ENCODE results near the gene CDH4. TPM values are rescaled to one million over a fixed set of nuclear protein-coding genes. Genes with fewer than 3 reads are reported as not detected.

The CDH4 gene
- total RNA-seq, 4 donors from 2014 or later: under 0.01 to 0.56 (median 0.19) TPM; not detected in 1

- no peak for ATAC-seq (ENCODE audit: low FRiP score)
- TF ChIP-seq CTCF (IDR thresholded peaks at IDR 0.05): no peak
- DNase-seq (ENCODE audit: low spot score): no peak
Observed at GRCh38 chr20:61882716-61883615, 630.9 kb downstream of the CDH4 start.

GRCh38 chr20:61883857-61884393, 631.9 kb downstream of the CDH4 start:
- TF ChIP-seq CTCF (IDR thresholded peaks at IDR 0.05): no peak
- DNase-seq (ENCODE audit: low spot score) (no peak), ATAC-seq (ENCODE audit: low FRiP score) (no peak)

GRCh38 chr20:61884571-61885389, 632.7 kb downstream of the CDH4 start:
- no peak for TF ChIP-seq CTCF (IDR thresholded peaks at IDR 0.05)
- no peak for DNase-seq (ENCODE audit: low spot score)
- no peak for ATAC-seq (ENCODE audit: low FRiP score)

- ATAC-seq (ENCODE audit: low FRiP score) (no peak), DNase-seq (ENCODE audit: low spot score) (no peak)
- TF ChIP-seq CTCF (IDR thresholded peaks at IDR 0.05): no peak
Observed at GRCh38 chr20:61885759-61886715, 634.0 kb downstream of the CDH4 start.

- no peak for TF ChIP-seq CTCF (IDR thresholded peaks at IDR 0.05)
- DNase-seq (ENCODE audit: low spot score) (no peak), ATAC-seq (ENCODE audit: low FRiP score) (no peak)
Observed at GRCh38 chr20:61886721-61887595, 634.9 kb downstream of the CDH4 start.
